AML-193 (cell line): Measurements from ENCODE around the gene CSTB.
A peak's percentile ranks its signal among the peaks of the same experiment; 100 is the strongest.

ENCODE experiments used
- DNase-seq, 2 experiments: peaks; one replicate each; lab custom pipeline; 2025; lab: John Stamatoyannopoulos, UW

The CSTB gene

DNA sequence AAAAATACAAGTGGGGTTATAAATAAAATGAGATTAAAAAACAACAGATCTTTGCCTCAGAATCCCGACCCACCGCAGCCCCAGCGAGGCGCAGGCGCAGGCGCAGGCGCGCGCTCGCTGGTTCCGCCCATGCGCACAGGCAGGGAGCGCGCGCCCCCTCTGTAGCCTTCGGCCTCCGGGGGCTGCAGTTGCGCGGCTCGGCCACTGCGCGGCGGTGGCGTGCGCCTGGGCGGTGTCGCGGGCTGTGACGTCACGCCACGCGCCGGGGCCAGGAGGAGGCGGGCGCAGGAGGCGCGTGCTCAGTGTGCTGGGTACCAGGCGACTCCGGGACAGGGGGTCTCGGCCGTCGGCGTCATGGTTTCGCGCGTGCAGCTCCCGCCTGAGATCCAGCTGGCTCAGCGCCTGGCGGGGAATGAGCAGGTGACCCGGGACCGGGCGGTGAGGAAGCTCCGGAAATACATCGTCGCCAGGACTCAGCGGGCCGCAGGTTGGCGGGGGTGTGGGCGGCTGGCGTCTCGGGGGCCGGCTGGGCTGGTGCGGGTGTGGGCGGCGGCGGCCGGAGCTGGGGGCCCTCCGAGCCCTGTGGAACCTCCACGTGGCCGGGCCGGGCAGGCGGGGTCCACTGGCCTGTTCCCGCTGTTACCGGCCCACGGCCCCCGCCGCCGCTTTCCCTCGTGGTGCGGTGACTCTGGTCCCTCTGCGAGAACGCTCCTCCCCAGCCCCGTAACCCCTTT lies 13.3 kb upstream of the CSTB start, which contains the start of gene RRP1:
Gene RRP1 (plus strand): TSS at position 302 of the 734 bp plus-strand sequence. CDS start 53 bp downstream, at position 355.
- peak; percentile 63 to 73 for DNase-seq

- DNase-seq: no peak
Measured at GRCh38 chr21:43786807-43787440, 10.8 kb upstream of the CSTB start.

DNA sequence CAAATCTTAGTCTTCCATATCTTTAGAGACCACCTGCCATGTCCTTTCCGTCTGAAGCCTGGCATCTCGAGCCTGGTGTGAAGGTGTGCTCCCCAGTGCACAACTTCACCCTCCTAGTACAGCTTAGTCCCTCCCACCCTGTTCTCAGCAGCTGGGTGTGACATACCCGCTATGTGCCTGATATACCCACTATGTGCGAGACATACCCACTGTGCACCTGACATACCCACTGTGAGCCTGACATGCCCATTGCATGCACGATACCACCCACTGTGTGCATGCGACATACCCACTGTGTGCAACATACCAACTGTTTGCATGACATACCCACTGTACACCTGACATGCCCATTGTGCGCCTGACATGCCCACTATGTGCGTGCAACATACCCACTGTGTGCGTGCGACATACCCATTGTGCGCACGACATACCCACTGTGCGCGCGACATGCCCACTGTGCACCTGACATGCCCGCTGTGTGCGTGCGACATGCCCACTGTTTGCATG lies 10.2 kb upstream of the CSTB start:
- DNase-seq: no peak

- no peak for DNase-seq
Measured at GRCh38 chr21:43785134-43785533, 9.0 kb upstream of the CSTB start.

DNA sequence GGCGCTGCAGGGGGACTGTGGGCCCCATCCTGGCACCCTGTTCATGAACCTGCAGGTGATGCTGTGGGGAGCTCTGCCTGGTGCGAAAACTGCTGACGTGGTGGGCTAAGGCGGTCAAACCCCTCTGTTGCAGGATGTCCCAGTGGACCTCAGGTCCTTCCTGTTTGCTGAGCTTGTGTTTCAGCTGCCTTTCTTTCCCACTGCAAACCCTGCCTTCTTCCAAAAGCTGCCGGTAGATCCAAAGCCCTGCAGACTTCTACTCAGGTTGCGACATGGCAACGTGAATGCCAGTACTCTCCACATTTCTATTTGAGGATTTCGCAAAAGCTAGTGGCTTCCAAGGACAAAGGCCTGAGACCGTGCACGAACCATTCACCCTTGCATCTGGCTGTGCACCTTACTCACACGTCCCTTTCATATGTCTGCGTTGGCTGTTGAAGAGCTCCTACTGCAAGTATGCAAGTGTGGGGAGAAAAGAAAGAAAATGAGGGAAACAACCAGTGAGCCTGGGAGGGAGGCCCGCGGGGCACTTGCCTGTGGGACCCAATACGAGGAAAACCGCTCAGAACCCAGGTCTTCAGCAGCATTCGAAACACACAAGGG lies 7.1 kb upstream of the CSTB start:
- DNase-seq: peak; percentile 10 to 26

DNA sequence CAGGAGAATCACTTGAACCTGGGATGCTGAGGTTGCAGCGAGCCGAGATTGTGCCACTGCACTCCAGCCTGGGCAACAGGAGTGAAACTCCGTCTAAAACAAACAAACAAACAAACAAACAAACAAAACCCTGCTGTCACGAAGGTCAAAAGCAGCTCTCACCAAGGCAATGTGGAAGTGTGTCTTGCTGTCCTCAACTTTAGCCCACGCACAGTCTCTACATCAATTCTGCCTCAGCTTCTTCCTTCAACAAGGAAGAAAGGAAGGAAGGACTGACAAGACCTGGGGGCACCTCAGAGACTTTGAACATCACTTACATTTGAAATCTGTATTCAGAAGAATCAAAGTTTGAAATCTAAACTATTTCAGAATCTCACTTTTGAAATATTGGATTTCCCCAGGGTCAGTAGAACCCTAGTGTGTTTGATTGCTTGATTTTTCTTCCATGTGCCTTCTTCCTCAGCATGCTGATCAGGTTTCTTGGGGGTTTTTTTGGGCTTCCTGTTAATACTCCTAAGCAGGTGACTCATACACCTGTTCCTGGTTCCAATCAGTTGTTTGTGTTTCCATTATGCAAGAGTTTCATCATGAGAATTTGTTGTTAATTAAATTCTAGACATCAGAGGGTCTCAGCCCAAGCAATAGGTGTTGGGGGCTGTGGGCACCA lies 6.5 kb upstream of the CSTB start:
- DNase-seq: no peak

DNA sequence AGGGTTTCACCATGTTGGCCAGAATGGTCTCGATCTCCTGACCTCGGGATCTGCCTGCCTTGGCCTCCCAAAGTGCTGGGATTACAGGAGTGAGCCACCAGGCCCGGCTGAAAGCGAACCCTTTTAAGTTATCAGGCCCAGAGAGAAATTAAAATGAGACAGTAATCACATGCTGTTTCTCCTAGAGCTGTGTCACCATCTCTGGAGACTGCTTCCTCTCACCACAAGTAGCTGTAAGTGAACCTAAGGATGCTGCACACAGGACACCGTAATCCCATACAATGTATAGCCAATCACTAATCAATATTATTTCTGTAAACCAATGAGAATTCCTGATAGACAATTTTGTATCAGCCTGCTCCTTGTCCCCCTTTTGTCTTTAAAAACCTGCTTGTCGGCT lies 5.7 kb upstream of the CSTB start:
- DNase-seq: no peak

DNA sequence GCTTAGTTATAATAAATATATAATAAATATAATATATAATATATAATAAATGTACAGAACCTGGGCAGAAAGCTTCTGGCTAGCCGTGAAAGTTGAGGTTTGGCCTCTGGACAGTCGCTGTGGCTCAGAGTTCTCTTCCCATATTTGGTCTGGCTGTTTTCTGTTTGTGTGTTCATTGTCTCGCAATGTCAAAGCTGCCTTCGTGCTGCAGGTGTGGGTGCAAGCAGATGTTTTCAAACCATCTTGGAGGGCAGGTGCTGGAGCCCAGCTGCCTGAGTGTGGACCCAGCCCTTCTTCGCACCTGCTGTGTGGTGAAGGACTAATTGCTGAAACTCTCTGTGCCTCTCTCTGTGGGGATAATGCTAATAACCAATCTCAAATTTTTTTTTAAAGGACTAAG lies 3.6 kb upstream of the CSTB start:
- no peak for DNase-seq

- DNase-seq: no peak
Measured at GRCh38 chr21:43778469-43779335, 2.6 kb upstream of the CSTB start.

GRCh38 chr21:43777953-43778352 lies 1.8 kb upstream of the CSTB start:
- no peak for DNase-seq

DNA sequence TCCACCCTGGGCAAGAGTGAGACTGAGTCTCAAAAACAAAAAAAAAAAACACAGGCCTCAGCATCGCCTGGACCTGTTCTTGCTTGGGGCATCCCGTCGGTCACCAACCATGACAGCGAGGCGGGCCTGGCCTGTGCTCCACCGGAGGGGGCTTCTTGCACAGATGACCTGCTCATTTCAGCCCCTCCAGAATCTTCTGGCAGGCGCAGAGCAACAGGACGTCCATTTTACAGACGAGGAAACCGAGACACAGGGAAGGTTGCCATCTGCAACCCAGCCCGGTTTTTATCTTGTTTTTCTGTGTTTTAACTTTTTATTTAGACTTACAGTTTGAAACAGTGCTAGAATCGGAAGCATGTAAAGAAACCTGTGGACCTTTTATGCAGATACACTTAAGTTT lies 918 bp downstream of the CSTB start:
- DNase-seq: no peak

GRCh38 chr21:43774163-43774562 lies 1.9 kb downstream of the CSTB start:
- no peak for DNase-seq

DNA sequence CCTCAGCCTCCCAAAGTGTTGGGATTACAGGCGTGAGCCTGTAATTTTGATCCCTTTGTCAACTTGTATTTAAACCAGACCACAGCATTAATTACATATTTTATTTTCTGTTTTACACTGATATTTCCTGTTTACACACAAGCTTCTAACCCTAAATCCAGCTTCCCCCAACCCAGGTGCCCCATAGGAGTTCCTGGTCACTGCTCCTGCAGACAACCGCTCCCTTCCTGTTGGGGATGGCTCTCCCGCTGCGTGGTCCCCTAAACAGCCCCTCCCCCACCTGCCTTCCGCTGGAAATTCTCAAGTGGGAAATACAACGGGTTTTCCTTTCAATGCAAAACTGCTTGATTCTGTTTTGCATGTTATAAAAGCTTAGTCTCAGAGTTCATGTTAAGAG lies 3.7 kb downstream of the CSTB start:
- DNase-seq: no peak

GRCh38 chr21:43771698-43772424 lies 4.2 kb downstream of the CSTB start:
- DNase-seq: no peak

- DNase-seq: no peak
Measured at GRCh38 chr21:43771199-43771675, 4.9 kb downstream of the CSTB start.

DNA sequence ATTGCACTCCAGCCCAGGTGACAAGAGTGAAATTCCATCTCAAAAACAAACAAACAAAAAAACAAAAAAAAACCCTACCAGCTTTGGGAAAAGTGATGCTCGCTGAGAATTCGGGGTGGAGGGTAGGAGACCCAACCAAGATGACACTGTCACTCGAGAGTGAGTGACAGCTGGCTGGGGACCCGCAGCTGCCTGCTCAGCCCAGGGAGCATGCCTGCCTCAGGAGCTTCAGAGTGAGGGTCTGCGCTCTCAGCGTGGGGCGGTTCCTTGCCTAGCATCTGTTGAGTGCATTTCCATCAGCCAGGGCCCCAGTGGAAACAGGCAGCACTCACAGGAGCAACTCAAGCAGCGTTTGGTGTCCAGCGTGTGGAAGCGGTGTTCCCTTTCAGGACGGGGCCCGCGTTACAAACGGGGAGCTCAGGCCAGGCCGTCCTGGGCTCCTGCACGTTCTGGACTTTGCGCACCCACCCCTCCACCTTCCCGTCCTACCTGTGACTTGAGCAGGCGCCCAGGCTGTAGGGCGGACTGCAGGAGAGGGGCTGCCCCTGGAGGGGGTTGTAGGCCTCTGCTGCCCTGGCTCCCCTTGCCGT lies 5.9 kb downstream of the CSTB start:
- no peak for DNase-seq

DNA sequence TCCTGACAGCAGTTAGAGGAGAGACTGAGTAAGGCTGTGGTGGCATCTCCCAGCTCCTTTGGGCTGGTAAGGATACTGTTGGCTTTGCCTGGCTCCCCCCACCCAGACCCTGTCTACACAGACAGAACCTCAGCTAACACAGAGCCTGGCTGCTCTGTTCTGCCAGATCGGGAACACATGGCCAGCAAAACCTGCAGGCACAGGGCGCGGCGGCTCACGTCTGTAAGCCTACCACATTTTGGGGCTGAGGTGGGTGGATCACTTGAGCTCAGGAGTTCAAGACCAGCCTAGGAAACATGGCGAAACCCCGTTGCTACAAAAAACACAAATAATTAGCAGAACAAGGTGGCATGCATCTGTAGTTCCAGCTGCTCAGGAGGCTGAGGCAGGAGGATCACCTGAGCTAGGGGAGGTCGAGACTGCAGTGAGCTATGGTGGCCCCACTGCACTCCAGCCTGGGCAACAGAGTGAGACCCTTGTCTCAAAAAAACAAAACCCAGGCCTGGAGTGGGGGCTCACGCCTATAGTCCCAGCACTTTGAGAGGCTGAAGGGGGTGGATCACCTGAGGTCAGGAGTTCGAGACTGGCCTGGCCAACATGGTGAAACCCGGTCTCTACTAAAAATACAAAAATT lies 6.7 kb downstream of the CSTB start:
- DNase-seq: no peak

DNA sequence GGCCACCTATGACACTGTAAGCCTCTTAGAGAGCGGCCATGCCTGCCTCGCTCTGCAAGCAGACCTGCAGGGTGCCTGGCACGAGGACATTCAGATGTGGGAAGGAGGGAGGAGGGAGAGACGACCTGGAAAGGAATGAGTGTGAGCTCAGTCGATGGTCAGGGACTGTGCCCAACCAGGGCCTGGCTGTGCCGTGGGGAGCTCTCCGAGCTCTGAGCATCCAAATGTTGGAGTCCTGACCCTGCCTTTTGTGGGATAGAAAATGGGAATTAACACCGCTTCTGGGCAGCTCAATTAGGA lies 7.3 kb downstream of the CSTB start:
- DNase-seq: no peak

DNA sequence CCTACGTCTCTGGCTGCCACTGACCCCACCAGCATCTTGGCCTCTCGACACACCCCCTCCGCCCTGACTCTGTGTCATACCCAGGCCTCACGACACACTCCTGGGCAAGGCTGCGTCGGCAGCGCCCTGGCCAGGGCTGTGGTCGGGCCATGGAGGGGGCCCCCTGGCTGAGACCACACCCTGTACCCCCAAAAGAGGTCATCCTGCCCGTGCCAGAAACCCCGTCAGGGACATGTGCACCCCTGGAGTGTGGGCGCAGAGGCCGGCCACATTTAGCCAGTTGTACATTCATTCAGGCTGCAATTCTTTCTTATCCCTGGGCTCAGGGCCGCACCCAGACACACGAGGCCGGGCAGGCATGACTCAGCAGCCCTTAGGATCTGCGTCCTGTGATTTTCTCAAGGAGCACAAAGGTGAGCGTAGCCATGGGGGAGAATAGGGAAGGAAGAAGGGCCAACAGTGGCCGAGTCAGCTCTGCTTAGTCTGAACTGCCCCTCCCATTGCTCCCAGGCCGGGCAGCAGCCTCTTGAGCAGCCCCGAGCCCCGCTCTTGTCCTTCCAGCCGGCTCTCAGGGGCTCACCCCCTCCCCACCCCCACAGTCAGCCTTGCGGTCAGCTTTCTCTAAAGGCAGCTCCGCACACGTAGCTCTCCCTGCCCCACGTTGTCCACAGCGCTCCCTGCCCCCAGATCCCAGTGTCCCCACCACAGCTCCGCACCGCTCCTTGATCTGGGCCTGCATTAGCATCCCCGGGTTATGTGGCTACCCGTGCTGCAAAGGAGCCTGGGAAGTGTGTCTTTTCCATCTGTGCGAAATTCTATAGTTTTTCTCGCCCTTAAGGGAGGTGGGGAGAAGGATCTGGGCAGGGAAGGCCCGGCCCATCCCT lies 7.9 kb downstream of the CSTB start:
- DNase-seq: no peak
